Endothelial cell of umbilical vein (primary cell): ENCODE results near the gene ARHGAP22. TPM values are rescaled to one million over a fixed set of nuclear protein-coding genes. Genes with fewer than 3 reads are reported as not detected.

Experiments
- BruUV-seq: library from RNA; stranded (reverse); fragments of 400-500 nt; replicated peaks from 2 replicates; lab custom pipeline; 2021; lab: Mats Ljungman, UMichigan
- CTCF ChIA-PET: fragments of 300-600, 350-600 bp; sonication (Branson Sonifier 250); formaldehyde crosslinking; loops from one replicate; lab custom pipeline; 2021; ENCODE audit warnings: antibody characterized with exemption, inconsistent platforms; lab: Charles Lee
- POLR2A ChIA-PET: fragments of 300-600, 350-600 bp; sonication (Branson Sonifier 250); formaldehyde crosslinking; loops from one replicate; lab custom pipeline; 2021; ENCODE audit warnings: antibody characterized with exemption, inconsistent platforms; lab: Charles Lee
- DNase-seq: peaks from one replicate; pipeline ENCODE4 v3.0.0-alpha.2; 2011; ENCODE audit warnings: low read depth, low spot score
- FAIRE-seq: peaks from 2 replicates; lab custom pipeline; 2011; peaks lifted over from hg19 to GRCh38; lab: Jason Lieb, UNC
- H2AFZ ChIP-seq: 2 replicates; pipeline ENCODE4 v1.6.0; 2012; ENCODE audit warnings: low read depth, low read length, control low read depth, inconsistent platforms
- H3K27ac ChIP-seq: 2 replicates; pipeline ENCODE4 v1.5.1; 2011; ENCODE audit warnings: low read depth, mild to moderate bottlenecking, control low read depth, low read length, moderate library complexity; ENCODE audit not compliant: insufficient read depth
- H3K27me3 ChIP-seq, 2 experiments: 2 replicates each; pipeline versions ENCODE4 v1.6.0 to v1.6.1; 2011; ENCODE audit warnings: low read length in 2 of 2, mixed read lengths in 1 of 2; ENCODE audit not compliant: control insufficient read depth in 2 of 2, insufficient read depth in 2 of 2
- H3K36me3 ChIP-seq, 2 experiments: 2 replicates in 1 of 2; 3 replicates in 1 of 2; pipeline ENCODE4 v1.5.1; 2011; ENCODE audit warnings: low read length in 2 of 2, mild to moderate bottlenecking in 1 of 2, moderate library complexity in 1 of 2; ENCODE audit not compliant: control insufficient read depth in 2 of 2, insufficient read depth in 2 of 2; ENCODE audit errors: extremely low read depth in 1 of 2
- H3K4me1 ChIP-seq: 3 replicates; pipeline ENCODE4 v1.5.1; 2011; ENCODE audit warnings: mild to moderate bottlenecking, low read length; ENCODE audit not compliant: control insufficient read depth, insufficient read depth; ENCODE audit errors: extremely low read depth
- H3K4me2 ChIP-seq: 2 replicates; pipeline ENCODE4 v1.6.1; 2011; ENCODE audit warnings: low read length, control low read depth, mixed read lengths; ENCODE audit not compliant: insufficient read depth
- H3K4me3 ChIP-seq, 3 experiments: fragments of 200-600 bp in 1 of 3; sonication (generic), shearing (Covaris generic) in 1 of 3; replicated peaks in 1 of 3; 2 replicates each; pipeline ENCODE4 v1.5.1; 2011 to 2016; ENCODE audit warnings: control low read depth in 3 of 3, low read length in 3 of 3, mild to moderate bottlenecking in 2 of 3, inconsistent platforms in 1 of 3, low read depth in 1 of 3, moderate library complexity in 1 of 3; ENCODE audit not compliant: insufficient read depth in 1 of 3
- H3K79me2 ChIP-seq: 2 replicates; pipeline ENCODE4 v1.6.0; 2012; ENCODE audit warnings: low read length, inconsistent platforms; ENCODE audit not compliant: control insufficient read depth, insufficient read depth
- H3K9ac ChIP-seq: replicated peaks from 2 replicates; pipeline ENCODE3; 2011; ENCODE audit warnings: low read length, control low read depth; ENCODE audit not compliant: insufficient read depth; ENCODE audit errors: extremely low read depth
- H3K9me1 ChIP-seq: replicated peaks from 3 replicates; pipeline ENCODE4 v1.6.0; 2011; ENCODE audit warnings: mild to moderate bottlenecking, low read length; ENCODE audit not compliant: control insufficient read depth, insufficient read depth; ENCODE audit errors: extremely low read depth
- H3K9me3 ChIP-seq: replicated peaks from 2 replicates; pipeline ENCODE4 v1.5.1; 2012; ENCODE audit warnings: low read length, inconsistent platforms; ENCODE audit not compliant: control insufficient read depth, insufficient read depth
- H4K20me1 ChIP-seq: replicated peaks from 2 replicates; pipeline ENCODE3; 2011; ENCODE audit warnings: mild to moderate bottlenecking, low read length; ENCODE audit not compliant: control insufficient read depth, insufficient read depth; ENCODE audit errors: extremely low read depth
- EZH2 ChIP-seq: IDR thresholded peaks from 2 replicates; pipeline ENCODE4 v1.6.1; 2012; ENCODE audit warnings: borderline replicate concordance, low read depth, mild to moderate bottlenecking, moderate library complexity, low read length, inconsistent platforms; ENCODE audit not compliant: severe bottlenecking
- JUN ChIP-seq: IDR thresholded peaks from 2 replicates; pipeline ENCODE4 v1.6.1; 2011; ENCODE audit warnings: borderline replicate concordance, low read depth; ENCODE audit not compliant: insufficient read length, insufficient read depth
- MYC ChIP-seq: IDR thresholded peaks from one replicate; pipeline ENCODE4 v1.6.1; 2011; ENCODE audit warnings: mild to moderate bottlenecking, low read depth, low read length
- POLR2AphosphoS5 ChIP-seq: IDR thresholded peaks from 2 replicates; pipeline ENCODE4 v1.6.1; 2012; ENCODE audit warnings: low read depth, mild to moderate bottlenecking, control low read depth, low read length, moderate library complexity; ENCODE audit not compliant: insufficient read depth
- dilution Hi-C: fragments of 300-500 bp; cut with MboI; formaldehyde crosslinking; loops from one replicate; pipeline ENCODE4 v1.15.0; 2019; ENCODE audit warnings: low sequenced_read_pairs; ENCODE audit not compliant: extremely low pct_ligation_motif_present
- intact Hi-C: fragments of 100-400 bp; cut with micrococcal nuclease; formaldehyde crosslinking; loops from one replicate; pipeline ENCODE4 v1.10.0; 2022
- polyA plus RNA-seq, 4 experiments: library from polyadenylated mRNA; depleted of rRNA in 3 of 4; stranded (reverse) in 3 of 4; unstranded in 1 of 4; fragments of >200 nt; gene quantifications; 2 replicates each; pipeline versions ENCODE4 v1.2.1 to v1.2.3, GENCODE V29; 2011 to 2012; ENCODE audit warnings: missing spikeins in 1 of 4
- total RNA-seq: library from RNA; stranded (reverse); gene quantifications from 2 replicates; pipeline ENCODE4 v1.2.3, GENCODE V29; 2021
- TF ChIP-seq, protein P1 (sequence below): IDR thresholded peaks from 2 replicates; pipeline ENCODE4 v1.6.1; 2011; ENCODE audit not compliant: insufficient read depth, insufficient read length
- TF ChIP-seq, protein P2 (sequence below), 2 donors: IDR thresholded peaks; 1 replicate in 1 of 2; 2 replicates in 1 of 2; pipeline ENCODE4 v1.5.1; 2011; ENCODE audit warnings: low read length in 2 of 2, mild to moderate bottlenecking in 2 of 2, moderate library complexity in 2 of 2, control low read depth in 1 of 2, inconsistent platforms in 1 of 2, low read depth in 1 of 2; ENCODE audit not compliant: insufficient read depth in 1 of 2; ENCODE audit errors: extremely low read depth in 1 of 2

Gene ARHGAP22
- total and polyA plus RNA-seq, 2 donors (not counting 3 experiments of a cell fraction or from before 2014, with no cell fraction given), result 8.6 to 50.3 TPM

GRCh38 chr10:48467669-48468068, 137.2 kb downstream of the ARHGAP22 start:
- POLR2A ChIA-PET, result no interaction called here
- H3K27me3 ChIP-seq, result no peaks in the 10 kb centered on the region
- no peak overlapping the region for H3K4me2 ChIP-seq
- CTCF ChIA-PET, result interaction anchor here (1.0 to 2.0 kb wide), 2 partner anchors 9 to 103 kb away, joined by 3 to 6 read pairs; no protein-coding TSS in a partner anchor
- H3K4me3 ChIP-seq, result no peak overlapping the region
- H4K20me1 ChIP-seq, result no peaks in the 10 kb centered on the region
- DNase-seq (no peak), FAIRE-seq (peak; percentile 84)
- intact Hi-C loops, result no loop called here
- H3K9me1 ChIP-seq, result no peaks in the 10 kb centered on the region
- TF ChIP-seq, protein P1, sequence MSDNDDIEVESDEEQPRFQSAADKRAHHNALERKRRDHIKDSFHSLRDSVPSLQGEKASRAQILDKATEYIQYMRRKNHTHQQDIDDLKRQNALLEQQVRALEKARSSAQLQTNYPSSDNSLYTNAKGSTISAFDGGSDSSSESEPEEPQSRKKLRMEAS, result no peak
- TF ChIP-seq, protein P2, sequence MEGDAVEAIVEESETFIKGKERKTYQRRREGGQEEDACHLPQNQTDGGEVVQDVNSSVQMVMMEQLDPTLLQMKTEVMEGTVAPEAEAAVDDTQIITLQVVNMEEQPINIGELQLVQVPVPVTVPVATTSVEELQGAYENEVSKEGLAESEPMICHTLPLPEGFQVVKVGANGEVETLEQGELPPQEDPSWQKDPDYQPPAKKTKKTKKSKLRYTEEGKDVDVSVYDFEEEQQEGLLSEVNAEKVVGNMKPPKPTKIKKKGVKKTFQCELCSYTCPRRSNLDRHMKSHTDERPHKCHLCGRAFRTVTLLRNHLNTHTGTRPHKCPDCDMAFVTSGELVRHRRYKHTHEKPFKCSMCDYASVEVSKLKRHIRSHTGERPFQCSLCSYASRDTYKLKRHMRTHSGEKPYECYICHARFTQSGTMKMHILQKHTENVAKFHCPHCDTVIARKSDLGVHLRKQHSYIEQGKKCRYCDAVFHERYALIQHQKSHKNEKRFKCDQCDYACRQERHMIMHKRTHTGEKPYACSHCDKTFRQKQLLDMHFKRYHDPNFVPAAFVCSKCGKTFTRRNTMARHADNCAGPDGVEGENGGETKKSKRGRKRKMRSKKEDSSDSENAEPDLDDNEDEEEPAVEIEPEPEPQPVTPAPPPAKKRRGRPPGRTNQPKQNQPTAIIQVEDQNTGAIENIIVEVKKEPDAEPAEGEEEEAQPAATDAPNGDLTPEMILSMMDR (IDR thresholded peaks at IDR 0.05; ENCODE audit: extremely low read depth in 1 of 2, insufficient read depth in 1 of 2, low read depth in 1 of 2, low read length in 2 of 2), result no peak
- no peak for TF ChIP-seq JUN
- no peak for TF ChIP-seq POLR2AphosphoS5
- TF ChIP-seq MYC, result no peak
- no peak for TF ChIP-seq EZH2
- no peaks in the 10 kb centered on the region for H3K9me3 ChIP-seq
- no peak overlapping the region for H3K27ac ChIP-seq
- dilution Hi-C loops, result no loop called here
- H3K36me3 ChIP-seq, result no peaks in the 10 kb centered on the region
- no peak overlapping the region for H2AFZ ChIP-seq
- H3K79me2 ChIP-seq, result peaks cover 16% of the 10 kb centered on the region
- no peak overlapping the region for H3K9ac ChIP-seq
- peaks cover 18% of the 10 kb centered on the region for H3K4me1 ChIP-seq
- no TSS peak for BruUV-seq
